ENCODE measurements around the gene DNAH14.

DNAH14 gene

GRCh38 chr1:225400968-225401367, 471.5 kb downstream of the DNAH14 start:
- TF ChIP-seq TAF1 (IDR thresholded peaks at IDR 0.05; ENCODE audit: low read depth, low read length) (no peak), POLR2AphosphoS5 (IDR thresholded peaks at IDR 0.05; ENCODE audit: low read depth, low read length) (no peak), POU2F2 (IDR thresholded peaks at IDR 0.05; ENCODE audit: low read depth, low read length) (no peak), PAX5 (IDR thresholded peaks at IDR 0.05; ENCODE audit: insufficient read depth, low read length, severe bottlenecking) (no peak), SPI1 (IDR thresholded peaks at IDR 0.05; ENCODE audit: low read depth, low read length) (no peak), POLR2A (IDR thresholded peaks at IDR 0.05; ENCODE audit: low read depth, low read length) (no peak)
- peak; percentile 51 for FAIRE-seq

GRCh38 chr1:225406976-225407725, 477.7 kb downstream of the DNAH14 start:
- FAIRE-seq (no peak), DNase-seq (ENCODE audit: insufficient read length, low spot score) (no peak)
- TF ChIP-seq POLR2A (IDR thresholded peaks at IDR 0.05; ENCODE audit: low read depth, low read length) (no peak), POU2F2 (IDR thresholded peaks at IDR 0.05; ENCODE audit: low read depth, low read length) (no peak), PAX5 (IDR thresholded peaks at IDR 0.05; ENCODE audit: insufficient read depth, low read length, severe bottlenecking) (no peak), TAF1 (IDR thresholded peaks at IDR 0.05; ENCODE audit: low read depth, low read length) (no peak), SPI1 (IDR thresholded peaks at IDR 0.05; ENCODE audit: low read depth, low read length) (no peak), POLR2AphosphoS5 (IDR thresholded peaks at IDR 0.05; ENCODE audit: low read depth, low read length) (no peak)

More at GRCh38 chr1:225400968-225401367, 471.5 kb downstream of the DNAH14 start:
- no peak for DNase-seq (ENCODE audit: insufficient read length, low spot score)

- TF ChIP-seq POU2F2 (IDR thresholded peaks at IDR 0.05; ENCODE audit: low read depth, low read length) (no peak), SPI1 (IDR thresholded peaks at IDR 0.05; ENCODE audit: low read depth, low read length) (no peak), PAX5 (IDR thresholded peaks at IDR 0.05; ENCODE audit: insufficient read depth, low read length, severe bottlenecking) (no peak), TAF1 (IDR thresholded peaks at IDR 0.05; ENCODE audit: low read depth, low read length) (no peak), POLR2AphosphoS5 (IDR thresholded peaks at IDR 0.05; ENCODE audit: low read depth, low read length) (no peak), POLR2A (IDR thresholded peaks at IDR 0.05; ENCODE audit: low read depth, low read length) (no peak)
- FAIRE-seq: no peak
- no peak for DNase-seq (ENCODE audit: insufficient read length, low spot score)
These were observed 478.3 kb downstream of the DNAH14 start for GRCh38 chr1:225407755-225408154.

- FAIRE-seq (no peak), DNase-seq (ENCODE audit: insufficient read length, low spot score) (no peak)
- TF ChIP-seq PAX5 (IDR thresholded peaks at IDR 0.05; ENCODE audit: insufficient read depth, low read length, severe bottlenecking): no peak
- TF ChIP-seq POU2F2 (IDR thresholded peaks at IDR 0.05; ENCODE audit: low read depth, low read length): no peak
- TF ChIP-seq POLR2AphosphoS5 (IDR thresholded peaks at IDR 0.05; ENCODE audit: low read depth, low read length): no peak
- no peak for TF ChIP-seq TAF1 (IDR thresholded peaks at IDR 0.05; ENCODE audit: low read depth, low read length)
- no peak for TF ChIP-seq POLR2A (IDR thresholded peaks at IDR 0.05; ENCODE audit: low read depth, low read length)
- TF ChIP-seq SPI1 (IDR thresholded peaks at IDR 0.05; ENCODE audit: low read depth, low read length): no peak
These were observed 478.8 kb downstream of the DNAH14 start for GRCh38 chr1:225408249-225408648.

GRCh38 chr1:225409051-225409450, 479.6 kb downstream of the DNAH14 start:
- FAIRE-seq: peak; percentile 28
- TF ChIP-seq POLR2A (IDR thresholded peaks at IDR 0.05; ENCODE audit: low read depth, low read length) (no peak), TAF1 (IDR thresholded peaks at IDR 0.05; ENCODE audit: low read depth, low read length) (no peak), SPI1 (IDR thresholded peaks at IDR 0.05; ENCODE audit: low read depth, low read length) (no peak), POLR2AphosphoS5 (IDR thresholded peaks at IDR 0.05; ENCODE audit: low read depth, low read length) (no peak), PAX5 (IDR thresholded peaks at IDR 0.05; ENCODE audit: insufficient read depth, low read length, severe bottlenecking) (no peak), POU2F2 (IDR thresholded peaks at IDR 0.05; ENCODE audit: low read depth, low read length) (no peak)

GRCh38 chr1:225410036-225410435, 480.6 kb downstream of the DNAH14 start:
- TF ChIP-seq POLR2AphosphoS5 (IDR thresholded peaks at IDR 0.05; ENCODE audit: low read depth, low read length): no peak
- no peak for TF ChIP-seq PAX5 (IDR thresholded peaks at IDR 0.05; ENCODE audit: insufficient read depth, low read length, severe bottlenecking)
- no peak for TF ChIP-seq SPI1 (IDR thresholded peaks at IDR 0.05; ENCODE audit: low read depth, low read length)
- TF ChIP-seq TAF1 (IDR thresholded peaks at IDR 0.05; ENCODE audit: low read depth, low read length): no peak
- no peak for TF ChIP-seq POLR2A (IDR thresholded peaks at IDR 0.05; ENCODE audit: low read depth, low read length)
- TF ChIP-seq POU2F2 (IDR thresholded peaks at IDR 0.05; ENCODE audit: low read depth, low read length): no peak
- FAIRE-seq (no peak), DNase-seq (ENCODE audit: insufficient read length, low spot score) (no peak)

More at GRCh38 chr1:225409051-225409450, 479.6 kb downstream of the DNAH14 start:
- DNase-seq (ENCODE audit: insufficient read length, low spot score): no peak

GRCh38 chr1:225412321-225412720, 482.8 kb downstream of the DNAH14 start:
- FAIRE-seq (no peak), DNase-seq (ENCODE audit: insufficient read length, low spot score) (no peak)
- no peak for TF ChIP-seq POLR2A (IDR thresholded peaks at IDR 0.05; ENCODE audit: low read depth, low read length)
- no peak for TF ChIP-seq POLR2AphosphoS5 (IDR thresholded peaks at IDR 0.05; ENCODE audit: low read depth, low read length)
- no peak for TF ChIP-seq TAF1 (IDR thresholded peaks at IDR 0.05; ENCODE audit: low read depth, low read length)
- TF ChIP-seq POU2F2 (IDR thresholded peaks at IDR 0.05; ENCODE audit: low read depth, low read length): no peak
- TF ChIP-seq PAX5 (IDR thresholded peaks at IDR 0.05; ENCODE audit: insufficient read depth, low read length, severe bottlenecking): no peak
- no peak for TF ChIP-seq SPI1 (IDR thresholded peaks at IDR 0.05; ENCODE audit: low read depth, low read length)

GRCh38 chr1:225412803-225413351, 483.4 kb downstream of the DNAH14 start:
- FAIRE-seq (no peak), DNase-seq (ENCODE audit: insufficient read length, low spot score) (no peak)
- TF ChIP-seq POLR2AphosphoS5 (IDR thresholded peaks at IDR 0.05; ENCODE audit: low read depth, low read length) (no peak), TAF1 (IDR thresholded peaks at IDR 0.05; ENCODE audit: low read depth, low read length) (no peak)

GRCh38 chr1:225413708-225414375, 484.4 kb downstream of the DNAH14 start:
- TF ChIP-seq POU2F2 (IDR thresholded peaks at IDR 0.05; ENCODE audit: low read depth, low read length): no peak
- TF ChIP-seq SPI1 (IDR thresholded peaks at IDR 0.05; ENCODE audit: low read depth, low read length): no peak
- TF ChIP-seq POLR2A (IDR thresholded peaks at IDR 0.05; ENCODE audit: low read depth, low read length): no peak
- no peak for TF ChIP-seq POLR2AphosphoS5 (IDR thresholded peaks at IDR 0.05; ENCODE audit: low read depth, low read length)
- no peak for TF ChIP-seq TAF1 (IDR thresholded peaks at IDR 0.05; ENCODE audit: low read depth, low read length)
- no peak for TF ChIP-seq PAX5 (IDR thresholded peaks at IDR 0.05; ENCODE audit: insufficient read depth, low read length, severe bottlenecking)
- FAIRE-seq (no peak), DNase-seq (ENCODE audit: insufficient read length, low spot score) (no peak)
